ENCODE results near the gene TNFAIP8L1.

GRCh38 chr19:4700693-4700970 is 61.3 kb downstream of the TNFAIP8L1 start:
- TF ChIP-seq CTCF (IDR thresholded peaks at IDR 0.05 in 2 of 3, conservative IDR thresholded peaks at IDR 0.05 in 1 of 3; ENCODE audit: borderline replicate concordance in 1 of 3, insufficient read depth in 1 of 3, low read depth in 2 of 3, low read length in 2 of 3) (peak in 2 of 3 experiments; percentile 21 to 30; a peak in 2 of 6 replicates), SP1 (IDR thresholded peaks at IDR 0.05; ENCODE audit: low read depth) (no peak), EZH2phosphoT487 (IDR thresholded peaks at IDR 0.05; ENCODE audit: borderline replicate concordance) (no peak), ELF1 (IDR thresholded peaks at IDR 0.05; ENCODE audit: borderline replicate concordance, low read depth) (no peak), YY1 (IDR thresholded peaks at IDR 0.05; ENCODE audit: extremely low read depth, insufficient replicate concordance, low read depth, low read length) (no peak), MAX (IDR thresholded peaks at IDR 0.05) (no peak), TCF7L2 (IDR thresholded peaks at IDR 0.05; ENCODE audit: borderline replicate concordance, extremely low read depth, insufficient read depth, insufficient read length) (no peak), FOSL1 (IDR thresholded peaks at IDR 0.05; ENCODE audit: low read depth) (no peak), EZH2 (IDR thresholded peaks at IDR 0.05) (no peak), ZFX (IDR thresholded peaks at IDR 0.05) (no peak), EGR1 (IDR thresholded peaks at IDR 0.05; ENCODE audit: low read depth) (no peak)
- TF ChIP-seq, protein P1, sequence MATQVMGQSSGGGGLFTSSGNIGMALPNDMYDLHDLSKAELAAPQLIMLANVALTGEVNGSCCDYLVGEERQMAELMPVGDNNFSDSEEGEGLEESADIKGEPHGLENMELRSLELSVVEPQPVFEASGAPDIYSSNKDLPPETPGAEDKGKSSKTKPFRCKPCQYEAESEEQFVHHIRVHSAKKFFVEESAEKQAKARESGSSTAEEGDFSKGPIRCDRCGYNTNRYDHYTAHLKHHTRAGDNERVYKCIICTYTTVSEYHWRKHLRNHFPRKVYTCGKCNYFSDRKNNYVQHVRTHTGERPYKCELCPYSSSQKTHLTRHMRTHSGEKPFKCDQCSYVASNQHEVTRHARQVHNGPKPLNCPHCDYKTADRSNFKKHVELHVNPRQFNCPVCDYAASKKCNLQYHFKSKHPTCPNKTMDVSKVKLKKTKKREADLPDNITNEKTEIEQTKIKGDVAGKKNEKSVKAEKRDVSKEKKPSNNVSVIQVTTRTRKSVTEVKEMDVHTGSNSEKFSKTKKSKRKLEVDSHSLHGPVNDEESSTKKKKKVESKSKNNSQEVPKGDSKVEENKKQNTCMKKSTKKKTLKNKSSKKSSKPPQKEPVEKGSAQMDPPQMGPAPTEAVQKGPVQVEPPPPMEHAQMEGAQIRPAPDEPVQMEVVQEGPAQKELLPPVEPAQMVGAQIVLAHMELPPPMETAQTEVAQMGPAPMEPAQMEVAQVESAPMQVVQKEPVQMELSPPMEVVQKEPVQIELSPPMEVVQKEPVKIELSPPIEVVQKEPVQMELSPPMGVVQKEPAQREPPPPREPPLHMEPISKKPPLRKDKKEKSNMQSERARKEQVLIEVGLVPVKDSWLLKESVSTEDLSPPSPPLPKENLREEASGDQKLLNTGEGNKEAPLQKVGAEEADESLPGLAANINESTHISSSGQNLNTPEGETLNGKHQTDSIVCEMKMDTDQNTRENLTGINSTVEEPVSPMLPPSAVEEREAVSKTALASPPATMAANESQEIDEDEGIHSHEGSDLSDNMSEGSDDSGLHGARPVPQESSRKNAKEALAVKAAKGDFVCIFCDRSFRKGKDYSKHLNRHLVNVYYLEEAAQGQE (IDR thresholded peaks at IDR 0.05; ENCODE audit: low read depth) = no peak

Measured in HCT116 (cell line).